ENCODE results near the gene RAB3C.

Gene RAB3C

DNA sequence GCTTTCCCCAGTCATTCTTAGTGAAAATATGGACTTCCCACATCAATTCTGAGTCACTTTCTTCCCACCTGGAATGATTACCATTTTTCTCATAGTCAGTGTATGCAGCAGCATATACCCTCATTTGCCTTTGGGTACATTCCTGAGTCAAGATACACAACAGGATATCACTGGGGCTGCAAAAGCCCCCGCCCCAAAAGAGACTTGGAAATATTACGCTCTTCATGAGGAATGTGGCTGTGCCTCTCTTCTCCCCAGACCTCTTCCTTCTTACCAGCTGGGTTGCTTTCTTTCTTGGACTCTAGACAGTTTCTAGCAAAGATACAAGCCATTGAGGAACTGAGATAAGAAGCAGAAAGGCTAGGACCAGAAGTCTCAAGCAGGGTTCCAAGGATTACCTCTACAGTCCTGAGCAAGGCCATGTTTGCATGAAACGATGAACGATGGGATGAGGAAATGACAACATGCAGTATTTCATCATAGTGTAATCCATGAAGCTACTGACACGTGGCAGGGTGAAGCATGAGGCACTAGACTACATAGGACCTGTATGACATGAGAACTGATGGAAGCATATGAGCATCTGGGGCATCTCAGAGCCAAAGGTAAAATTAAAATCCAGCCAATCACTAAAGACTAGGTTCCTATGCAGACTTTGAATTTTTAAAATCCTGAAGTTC is 218.1 kb downstream of the RAB3C start:
- Histone ChIP-seq H3K27me3 (ENCODE audit: control insufficient read depth in 2 of 2, insufficient read depth in 2 of 2, low read length in 2 of 2) (no peaks in the 10 kb centered on the region), H3K36me3 (ENCODE audit: control insufficient read depth in 2 of 2, insufficient read depth in 2 of 2, low read length in 2 of 2) (no peaks in the 10 kb centered on the region), H3K4me3 (ENCODE audit: low read length in 2 of 2) (no peak overlapping the region), H3K9me3 (ENCODE audit: control insufficient read depth in 2 of 2, low read length in 2 of 2) (no peaks in the 10 kb centered on the region), H3K9ac (ENCODE audit: low read depth in 1 of 2, low read length in 2 of 2) (no peak overlapping the region), H3K4me1 (ENCODE audit: control insufficient read depth in 2 of 2, insufficient read depth in 2 of 2, low read length in 2 of 2) (no peaks in the 10 kb centered on the region), H3K27ac (ENCODE audit: low read depth in 2 of 2, low read length in 2 of 2) (no peak overlapping the region)

DNA sequence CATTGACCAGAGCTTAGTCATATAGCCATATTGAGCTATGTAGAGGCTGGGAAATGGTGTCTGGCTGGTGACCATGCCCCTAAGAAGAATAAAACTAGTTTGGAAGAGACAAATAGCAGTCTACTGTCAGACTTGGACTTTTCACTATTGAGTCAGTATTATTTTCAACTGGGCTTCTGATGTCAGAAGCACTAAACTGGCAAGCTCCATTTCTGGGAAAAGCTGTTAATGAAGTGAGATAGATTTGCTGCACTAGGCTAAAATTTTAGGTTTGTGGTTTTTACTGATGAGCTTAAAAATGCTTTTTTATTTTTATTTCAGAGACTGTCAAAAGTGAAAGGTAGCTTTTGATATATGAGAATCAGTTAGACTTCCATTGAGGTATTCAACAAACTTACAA is 220.2 kb downstream of the RAB3C start:
- no peak overlapping the region for H3K4me3 ChIP-seq (ENCODE audit: low read length in 2 of 2)
- H3K36me3 ChIP-seq (ENCODE audit: control insufficient read depth in 2 of 2, insufficient read depth in 2 of 2, low read length in 2 of 2): no peaks in the 10 kb centered on the region
- no peak overlapping the region for H3K27ac ChIP-seq (ENCODE audit: low read depth in 2 of 2, low read length in 2 of 2)
- H3K9me3 ChIP-seq (ENCODE audit: control insufficient read depth in 2 of 2, low read length in 2 of 2): no peaks in the 10 kb centered on the region
- no peaks in the 10 kb centered on the region for H3K27me3 ChIP-seq (ENCODE audit: control insufficient read depth in 2 of 2, insufficient read depth in 2 of 2, low read length in 2 of 2)
- no peak overlapping the region for H3K9ac ChIP-seq (ENCODE audit: low read depth in 1 of 2, low read length in 2 of 2)
- no peaks in the 10 kb centered on the region for H3K4me1 ChIP-seq (ENCODE audit: control insufficient read depth in 2 of 2, insufficient read depth in 2 of 2, low read length in 2 of 2)

DNA sequence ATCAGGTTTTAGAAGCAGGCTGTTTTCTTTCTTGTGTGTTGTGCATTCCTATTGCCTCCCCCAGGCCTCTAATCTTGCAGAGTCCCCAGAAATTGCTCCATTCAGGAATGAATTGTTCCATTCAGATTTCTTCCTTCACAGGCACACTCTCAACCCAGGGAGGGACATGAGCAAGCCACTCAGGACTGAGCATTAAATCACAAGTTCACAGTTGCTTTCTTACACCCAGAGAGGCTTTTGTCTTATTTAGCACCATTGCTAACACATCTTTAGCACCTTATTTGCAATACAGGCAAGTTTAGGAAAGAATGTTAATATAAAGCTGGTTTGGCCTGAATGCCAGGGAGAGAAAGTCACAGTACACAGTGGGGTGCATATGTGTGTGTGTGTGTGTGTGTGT is 221.4 kb downstream of the RAB3C start:
- no peaks in the 10 kb centered on the region for H3K4me1 ChIP-seq (ENCODE audit: control insufficient read depth in 2 of 2, insufficient read depth in 2 of 2, low read length in 2 of 2)
- no peaks in the 10 kb centered on the region for H3K27me3 ChIP-seq (ENCODE audit: control insufficient read depth in 2 of 2, insufficient read depth in 2 of 2, low read length in 2 of 2)
- no peaks in the 10 kb centered on the region for H3K36me3 ChIP-seq (ENCODE audit: control insufficient read depth in 2 of 2, insufficient read depth in 2 of 2, low read length in 2 of 2)
- H3K9ac ChIP-seq (ENCODE audit: low read depth in 1 of 2, low read length in 2 of 2): no peak overlapping the region
- H3K27ac ChIP-seq (ENCODE audit: low read depth in 2 of 2, low read length in 2 of 2): no peak overlapping the region
- no peaks in the 10 kb centered on the region for H3K9me3 ChIP-seq (ENCODE audit: control insufficient read depth in 2 of 2, low read length in 2 of 2)
- no peak overlapping the region for H3K4me3 ChIP-seq (ENCODE audit: low read length in 2 of 2)

DNA sequence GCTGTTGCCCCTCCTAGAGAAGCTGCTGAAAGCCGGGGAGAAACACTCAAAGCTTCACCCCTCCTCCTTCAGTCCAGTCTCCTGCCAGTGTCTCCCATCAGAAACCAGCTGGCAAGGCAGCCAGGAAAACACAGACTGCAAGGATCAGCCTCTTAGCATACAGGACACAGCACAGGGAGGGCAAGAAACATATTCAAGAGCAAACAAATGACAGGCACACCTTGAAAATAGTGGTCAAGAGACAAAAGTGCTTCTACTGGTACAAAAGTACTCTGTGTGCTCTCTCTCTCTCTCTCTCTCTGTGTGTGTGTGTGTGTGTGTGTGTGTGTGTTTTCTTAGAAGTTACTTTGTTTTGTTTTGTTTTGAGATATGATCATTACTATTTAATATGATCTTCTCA is 227.2 kb downstream of the RAB3C start:
- H3K4me1 ChIP-seq (ENCODE audit: control insufficient read depth in 2 of 2, insufficient read depth in 2 of 2, low read length in 2 of 2): peaks cover 0 to 3% of the 10 kb centered on the region in 2 donors
- H3K36me3 ChIP-seq (ENCODE audit: control insufficient read depth in 2 of 2, insufficient read depth in 2 of 2, low read length in 2 of 2): no peaks in the 10 kb centered on the region
- H3K9ac ChIP-seq (ENCODE audit: low read depth in 1 of 2, low read length in 2 of 2): no peak overlapping the region
- no peaks in the 10 kb centered on the region for H3K9me3 ChIP-seq (ENCODE audit: control insufficient read depth in 2 of 2, low read length in 2 of 2)
- no peaks in the 10 kb centered on the region for H3K27me3 ChIP-seq (ENCODE audit: control insufficient read depth in 2 of 2, insufficient read depth in 2 of 2, low read length in 2 of 2)
- H3K4me3 ChIP-seq (ENCODE audit: low read length in 2 of 2): no peak overlapping the region
- H3K27ac ChIP-seq (ENCODE audit: low read depth in 2 of 2, low read length in 2 of 2): no peak overlapping the region

DNA sequence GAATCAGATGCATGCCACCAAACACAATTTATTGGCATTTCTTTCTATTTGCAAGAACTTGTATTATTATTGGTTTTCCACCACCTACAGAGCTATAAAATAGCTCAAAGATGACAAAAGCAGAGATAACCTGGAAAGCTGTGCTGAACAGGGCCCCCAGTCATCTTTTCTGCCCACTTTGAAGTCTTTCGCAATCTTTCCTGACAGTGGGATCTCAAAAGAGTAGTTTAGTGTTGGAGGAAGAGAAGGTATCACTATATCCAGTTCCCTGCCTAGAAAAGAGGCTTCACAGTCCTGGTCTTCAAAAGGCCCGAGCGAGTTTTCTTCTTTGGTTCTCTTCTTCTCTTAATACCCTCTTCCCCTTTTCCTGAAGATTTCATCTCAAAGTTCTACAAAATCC is 231.0 kb downstream of the RAB3C start:
- no peak overlapping the region for H3K27ac ChIP-seq (ENCODE audit: low read depth in 2 of 2, low read length in 2 of 2)
- no peaks in the 10 kb centered on the region for H3K9me3 ChIP-seq (ENCODE audit: control insufficient read depth in 2 of 2, low read length in 2 of 2)
- no peak overlapping the region for H3K4me3 ChIP-seq (ENCODE audit: low read length in 2 of 2)
- no peaks in the 10 kb centered on the region for H3K27me3 ChIP-seq (ENCODE audit: control insufficient read depth in 2 of 2, insufficient read depth in 2 of 2, low read length in 2 of 2)
- H3K9ac ChIP-seq (ENCODE audit: low read depth in 1 of 2, low read length in 2 of 2): no peak overlapping the region
- no peaks in the 10 kb centered on the region for H3K36me3 ChIP-seq (ENCODE audit: control insufficient read depth in 2 of 2, insufficient read depth in 2 of 2, low read length in 2 of 2)
- peaks cover 0 to 3% of the 10 kb centered on the region in 2 donors for H3K4me1 ChIP-seq (ENCODE audit: control insufficient read depth in 2 of 2, insufficient read depth in 2 of 2, low read length in 2 of 2)

DNA sequence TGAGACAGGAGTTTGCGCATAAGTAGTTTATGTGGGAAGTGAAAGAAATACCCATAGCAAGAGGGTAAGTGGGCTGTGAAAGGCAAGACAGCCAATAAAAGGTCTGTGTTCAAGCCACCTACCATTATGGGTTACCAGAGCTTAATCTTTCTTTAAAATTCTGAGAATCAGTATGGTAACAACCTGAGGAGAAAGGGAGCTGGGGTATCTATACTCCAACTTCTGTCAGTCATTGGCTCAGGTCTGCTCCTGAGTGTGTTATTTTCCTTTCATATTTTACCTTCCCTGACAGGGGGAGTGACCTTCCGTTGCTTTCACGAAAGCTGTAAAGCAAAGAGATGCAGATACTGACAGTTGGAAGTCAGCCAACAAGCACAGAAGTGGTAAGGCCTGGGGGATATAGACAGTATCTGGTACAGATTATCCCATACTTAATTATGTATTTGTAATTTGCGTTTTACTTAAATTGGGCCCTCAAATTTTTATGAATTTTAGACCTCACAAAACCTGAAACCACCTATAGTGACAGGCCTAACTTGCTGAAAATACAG is 233.4 kb downstream of the RAB3C start:
- H3K36me3 ChIP-seq (ENCODE audit: control insufficient read depth in 2 of 2, insufficient read depth in 2 of 2, low read length in 2 of 2): no peaks in the 10 kb centered on the region
- no peak overlapping the region for H3K9ac ChIP-seq (ENCODE audit: low read depth in 1 of 2, low read length in 2 of 2)
- no peaks in the 10 kb centered on the region for H3K9me3 ChIP-seq (ENCODE audit: control insufficient read depth in 2 of 2, low read length in 2 of 2)
- no peaks in the 10 kb centered on the region for H3K27me3 ChIP-seq (ENCODE audit: control insufficient read depth in 2 of 2, insufficient read depth in 2 of 2, low read length in 2 of 2)
- no peaks in the 10 kb centered on the region for H3K4me1 ChIP-seq (ENCODE audit: control insufficient read depth in 2 of 2, insufficient read depth in 2 of 2, low read length in 2 of 2)
- no peak overlapping the region for H3K4me3 ChIP-seq (ENCODE audit: low read length in 2 of 2)
- no peak overlapping the region for H3K27ac ChIP-seq (ENCODE audit: low read depth in 2 of 2, low read length in 2 of 2)

DNA sequence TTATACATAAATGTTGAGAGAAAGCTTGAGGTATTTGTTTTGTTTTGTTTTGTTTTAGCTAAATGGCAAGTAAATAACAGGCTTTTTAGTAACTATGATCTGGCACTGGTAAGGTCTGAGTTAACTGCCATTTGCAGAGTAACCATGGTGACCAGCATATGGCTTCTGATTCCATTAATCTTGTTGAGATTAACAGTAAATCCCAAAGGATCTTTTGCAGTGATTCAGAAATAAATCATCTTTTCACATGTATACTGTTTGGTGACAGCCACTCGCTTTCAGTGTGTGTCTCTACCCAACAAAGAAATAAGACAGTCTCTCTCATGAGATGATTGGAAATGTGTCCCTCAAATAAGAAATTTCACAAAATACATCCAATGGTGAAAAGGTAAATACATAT is 235.6 kb downstream of the RAB3C start:
- Histone ChIP-seq H3K9ac (ENCODE audit: low read depth in 1 of 2, low read length in 2 of 2) (no peak overlapping the region), H3K36me3 (ENCODE audit: control insufficient read depth in 2 of 2, insufficient read depth in 2 of 2, low read length in 2 of 2) (no peaks in the 10 kb centered on the region)

DNA sequence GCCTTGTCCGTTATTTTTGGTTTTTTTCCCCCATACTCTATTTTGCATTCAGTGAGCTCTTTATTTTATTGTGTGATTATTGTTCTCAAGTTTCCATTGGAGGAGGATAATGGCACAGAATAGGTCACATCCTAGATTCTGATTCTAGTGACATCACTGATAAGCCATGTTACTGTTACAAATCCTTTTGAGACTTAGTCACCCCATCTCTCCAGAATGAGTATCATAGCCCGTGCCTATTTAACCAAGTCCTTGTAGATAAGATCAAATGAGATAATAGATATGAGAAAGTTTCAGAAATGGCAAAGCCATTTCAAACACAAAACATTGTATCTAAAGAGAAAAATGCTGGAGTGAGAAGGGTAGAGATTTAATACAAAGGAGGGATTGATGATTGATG is 242.6 kb downstream of the RAB3C start:
- Histone ChIP-seq H3K9ac (ENCODE audit: low read depth in 1 of 2, low read length in 2 of 2) (no peak overlapping the region), H3K9me3 (ENCODE audit: control insufficient read depth in 2 of 2, low read length in 2 of 2) (no peaks in the 10 kb centered on the region), H3K36me3 (ENCODE audit: control insufficient read depth in 2 of 2, insufficient read depth in 2 of 2, low read length in 2 of 2) (no peaks in the 10 kb centered on the region), H3K4me1 (ENCODE audit: control insufficient read depth in 2 of 2, insufficient read depth in 2 of 2, low read length in 2 of 2) (no peaks in the 10 kb centered on the region), H3K27me3 (ENCODE audit: control insufficient read depth in 2 of 2, insufficient read depth in 2 of 2, low read length in 2 of 2) (no peaks in the 10 kb centered on the region), H3K4me3 (ENCODE audit: low read length in 2 of 2) (no peak overlapping the region), H3K27ac (ENCODE audit: low read depth in 2 of 2, low read length in 2 of 2) (no peak overlapping the region)

More for the DNA sequence above, 235.6 kb downstream of the RAB3C start:
- Histone ChIP-seq H3K27ac (ENCODE audit: low read depth in 2 of 2, low read length in 2 of 2) (no peak overlapping the region), H3K27me3 (ENCODE audit: control insufficient read depth in 2 of 2, insufficient read depth in 2 of 2, low read length in 2 of 2) (no peaks in the 10 kb centered on the region), H3K4me3 (ENCODE audit: low read length in 2 of 2) (no peak overlapping the region), H3K9me3 (ENCODE audit: control insufficient read depth in 2 of 2, low read length in 2 of 2) (no peaks in the 10 kb centered on the region), H3K4me1 (ENCODE audit: control insufficient read depth in 2 of 2, insufficient read depth in 2 of 2, low read length in 2 of 2) (no peaks in the 10 kb centered on the region)

DNA sequence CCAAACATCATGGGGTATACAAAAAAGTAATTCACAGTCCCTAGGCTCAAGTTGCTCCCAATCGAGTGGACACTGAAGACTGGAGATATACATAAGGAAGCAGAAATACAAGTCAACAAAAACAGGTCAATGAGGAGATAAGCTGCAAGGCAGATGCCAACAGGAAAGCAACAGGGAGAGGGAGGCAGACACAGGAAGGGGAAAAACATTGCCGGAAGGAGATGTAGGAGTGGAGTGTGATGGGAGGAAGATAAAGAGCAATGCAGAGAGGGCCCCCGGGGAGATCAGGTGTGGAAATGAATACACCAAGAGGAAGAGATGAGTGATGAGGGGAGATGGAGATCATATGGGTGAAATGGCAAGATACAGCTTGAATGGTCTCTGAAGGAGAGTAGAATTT is 243.0 kb downstream of the RAB3C start:
- Histone ChIP-seq H3K4me3 (ENCODE audit: low read length in 2 of 2) (no peak overlapping the region), H3K4me1 (ENCODE audit: control insufficient read depth in 2 of 2, insufficient read depth in 2 of 2, low read length in 2 of 2) (no peaks in the 10 kb centered on the region), H3K9ac (ENCODE audit: low read depth in 1 of 2, low read length in 2 of 2) (no peak overlapping the region), H3K27ac (ENCODE audit: low read depth in 2 of 2, low read length in 2 of 2) (no peak overlapping the region), H3K27me3 (ENCODE audit: control insufficient read depth in 2 of 2, insufficient read depth in 2 of 2, low read length in 2 of 2) (no peaks in the 10 kb centered on the region), H3K36me3 (ENCODE audit: control insufficient read depth in 2 of 2, insufficient read depth in 2 of 2, low read length in 2 of 2) (no peaks in the 10 kb centered on the region), H3K9me3 (ENCODE audit: control insufficient read depth in 2 of 2, low read length in 2 of 2) (no peaks in the 10 kb centered on the region)

DNA sequence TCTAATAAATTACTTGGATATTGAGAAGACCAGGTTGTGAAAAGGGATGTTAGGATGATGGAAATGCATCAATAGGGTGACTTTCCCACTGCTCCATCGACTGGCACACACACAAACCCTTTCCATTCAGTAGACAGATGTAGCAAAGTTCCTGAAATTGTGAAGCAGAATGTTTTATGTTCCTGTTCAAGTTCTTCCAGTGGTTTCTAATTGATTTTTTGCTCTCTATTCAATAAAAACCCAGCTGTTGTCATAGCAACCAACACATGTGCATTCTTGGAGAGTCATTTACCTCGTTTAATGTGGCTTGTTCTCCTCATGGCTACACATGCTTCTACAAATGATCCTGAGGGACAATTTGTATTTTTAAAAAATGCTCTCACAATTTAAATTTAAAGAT is 244.6 kb downstream of the RAB3C start:
- Histone ChIP-seq H3K4me3 (ENCODE audit: low read length in 2 of 2) (no peak overlapping the region), H3K27me3 (ENCODE audit: control insufficient read depth in 2 of 2, insufficient read depth in 2 of 2, low read length in 2 of 2) (no peaks in the 10 kb centered on the region), H3K36me3 (ENCODE audit: control insufficient read depth in 2 of 2, insufficient read depth in 2 of 2, low read length in 2 of 2) (no peaks in the 10 kb centered on the region), H3K9ac (ENCODE audit: low read depth in 1 of 2, low read length in 2 of 2) (no peak overlapping the region), H3K9me3 (ENCODE audit: control insufficient read depth in 2 of 2, low read length in 2 of 2) (no peaks in the 10 kb centered on the region), H3K27ac (ENCODE audit: low read depth in 2 of 2, low read length in 2 of 2) (no peak overlapping the region), H3K4me1 (ENCODE audit: control insufficient read depth in 2 of 2, insufficient read depth in 2 of 2, low read length in 2 of 2) (no peaks in the 10 kb centered on the region)

Measured in mucosa of rectum (tissue), 2 donors.